Measurements from ENCODE around the gene MCRS1.

Gene MCRS1

DNA sequence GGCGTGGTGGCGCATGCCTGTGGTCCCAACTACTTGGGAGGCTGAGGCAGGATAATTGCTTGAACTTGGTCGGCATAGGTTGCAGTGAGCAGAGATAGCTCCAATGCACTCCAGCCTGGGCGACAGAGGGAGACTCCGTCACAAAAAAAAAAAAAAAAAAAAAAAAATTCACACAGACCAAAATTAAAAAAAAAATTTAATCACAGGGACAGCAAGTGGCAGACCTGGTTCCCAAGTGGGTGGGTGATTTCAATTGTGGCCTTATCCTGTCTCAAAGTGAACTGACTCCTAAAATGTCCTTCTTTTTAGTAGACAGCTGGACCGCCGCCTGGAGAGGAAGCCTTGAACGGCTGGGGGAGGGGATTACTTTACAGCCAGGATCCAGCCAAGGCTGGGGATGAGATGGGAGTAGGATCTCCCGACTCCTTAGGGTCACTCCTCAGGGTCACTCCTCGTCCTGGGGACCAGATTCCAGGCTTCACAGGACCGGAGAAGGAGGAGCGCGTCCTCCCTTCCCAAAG lies 30.7 kb downstream of the MCRS1 start:
- Histone ChIP-seq H3F3A (ENCODE audit: insufficient read depth) (peaks cover 4% of the 10 kb centered on the region; the same call in 1 of the 2 replicates), H3K9me3 (ENCODE audit: insufficient read depth, low read length) (no peaks in the 10 kb centered on the region), H3K9ac (ENCODE audit: low read length) (peak overlapping the region; percentile 6; the same call in 1 of the 2 replicates), H2AFZ (ENCODE audit: low read depth, low read length, severe bottlenecking) (no peak overlapping the region), H3K79me2 (ENCODE audit: insufficient read depth, low read length) (no peaks in the 10 kb centered on the region), H3K9me2 (replicated peaks; ENCODE audit: insufficient read depth, low read length) (no peaks in the 10 kb centered on the region), H3K27ac (ENCODE audit: low read depth, low read length) (no peak overlapping the region), H3K4me3 (ENCODE audit: insufficient read depth, low read length, poor library complexity, severe bottlenecking) (no peak overlapping the region), H4K20me1 (ENCODE audit: low read depth, low read length) (no peaks in the 10 kb centered on the region), H3K36me3 (ENCODE audit: low read length) (no peaks in the 10 kb centered on the region), H3K4me2 (ENCODE audit: low read depth, low read length, poor library complexity, severe bottlenecking) (peak overlapping the region; percentile 58), H3K27me3 (ENCODE audit: low read length) (no peaks in the 10 kb centered on the region)
- no peak for TF ChIP-seq EZH2phosphoT487 (conservative IDR thresholded peaks at IDR 0.05; ENCODE audit: low read length)
- TF ChIP-seq, protein P1, sequence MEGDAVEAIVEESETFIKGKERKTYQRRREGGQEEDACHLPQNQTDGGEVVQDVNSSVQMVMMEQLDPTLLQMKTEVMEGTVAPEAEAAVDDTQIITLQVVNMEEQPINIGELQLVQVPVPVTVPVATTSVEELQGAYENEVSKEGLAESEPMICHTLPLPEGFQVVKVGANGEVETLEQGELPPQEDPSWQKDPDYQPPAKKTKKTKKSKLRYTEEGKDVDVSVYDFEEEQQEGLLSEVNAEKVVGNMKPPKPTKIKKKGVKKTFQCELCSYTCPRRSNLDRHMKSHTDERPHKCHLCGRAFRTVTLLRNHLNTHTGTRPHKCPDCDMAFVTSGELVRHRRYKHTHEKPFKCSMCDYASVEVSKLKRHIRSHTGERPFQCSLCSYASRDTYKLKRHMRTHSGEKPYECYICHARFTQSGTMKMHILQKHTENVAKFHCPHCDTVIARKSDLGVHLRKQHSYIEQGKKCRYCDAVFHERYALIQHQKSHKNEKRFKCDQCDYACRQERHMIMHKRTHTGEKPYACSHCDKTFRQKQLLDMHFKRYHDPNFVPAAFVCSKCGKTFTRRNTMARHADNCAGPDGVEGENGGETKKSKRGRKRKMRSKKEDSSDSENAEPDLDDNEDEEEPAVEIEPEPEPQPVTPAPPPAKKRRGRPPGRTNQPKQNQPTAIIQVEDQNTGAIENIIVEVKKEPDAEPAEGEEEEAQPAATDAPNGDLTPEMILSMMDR (IDR thresholded peaks at IDR 0.05; ENCODE audit: insufficient read depth, low read length, poor library complexity, severe bottlenecking) = no peak

DNA sequence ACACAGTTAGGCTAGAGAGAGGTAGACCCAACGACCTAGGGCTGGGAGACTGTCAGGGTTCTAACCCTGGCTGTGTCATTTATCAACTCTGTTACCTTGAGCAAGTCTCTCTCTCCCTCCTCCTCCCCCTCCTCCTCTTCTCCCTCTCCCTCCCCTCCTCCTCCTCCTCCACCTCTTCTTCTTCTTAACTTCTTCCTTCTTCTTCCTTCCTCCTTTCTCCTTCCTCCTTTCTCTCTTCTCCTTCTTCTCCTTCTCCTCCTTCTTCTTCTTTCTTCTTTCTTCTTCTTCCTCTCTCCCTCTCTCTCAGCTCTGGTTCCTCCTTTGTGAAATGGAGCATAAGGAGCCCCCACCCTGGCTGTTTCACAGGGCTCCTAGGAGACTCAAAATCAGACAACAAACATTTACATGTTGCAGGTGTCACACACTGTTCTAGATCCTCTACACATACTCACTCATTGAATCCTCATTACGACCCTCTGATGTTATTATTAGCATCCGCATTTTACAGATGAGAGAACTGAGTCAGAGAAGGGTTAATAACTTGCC lies 31.3 kb downstream of the MCRS1 start:
- peaks cover 4% of the 10 kb centered on the region; the same call in 1 of the 2 replicates for H3F3A ChIP-seq (ENCODE audit: insufficient read depth)
- no peak for TF ChIP-seq EZH2phosphoT487 (conservative IDR thresholded peaks at IDR 0.05; ENCODE audit: low read length)
- TF ChIP-seq, protein P1 (IDR thresholded peaks at IDR 0.05; ENCODE audit: insufficient read depth, low read length, poor library complexity, severe bottlenecking) = no peak
- H3K4me2 ChIP-seq (ENCODE audit: low read depth, low read length, poor library complexity, severe bottlenecking) = no peak overlapping the region
- H3K27ac ChIP-seq (ENCODE audit: low read depth, low read length) = no peak overlapping the region
- H3K4me3 ChIP-seq (ENCODE audit: insufficient read depth, low read length, poor library complexity, severe bottlenecking) = no peak overlapping the region
- no peak overlapping the region for H3K9ac ChIP-seq (ENCODE audit: low read length)
- H3K27me3 ChIP-seq (ENCODE audit: low read length) = no peaks in the 10 kb centered on the region
- no peaks in the 10 kb centered on the region for H4K20me1 ChIP-seq (ENCODE audit: low read depth, low read length)
- no peaks in the 10 kb centered on the region for H3K36me3 ChIP-seq (ENCODE audit: low read length)
- no peaks in the 10 kb centered on the region for H3K9me2 ChIP-seq (replicated peaks; ENCODE audit: insufficient read depth, low read length)
- no peaks in the 10 kb centered on the region for H3K79me2 ChIP-seq (ENCODE audit: insufficient read depth, low read length)
- H2AFZ ChIP-seq (ENCODE audit: low read depth, low read length, severe bottlenecking) = no peak overlapping the region
- no peaks in the 10 kb centered on the region for H3K9me3 ChIP-seq (ENCODE audit: insufficient read depth, low read length)

DNA sequence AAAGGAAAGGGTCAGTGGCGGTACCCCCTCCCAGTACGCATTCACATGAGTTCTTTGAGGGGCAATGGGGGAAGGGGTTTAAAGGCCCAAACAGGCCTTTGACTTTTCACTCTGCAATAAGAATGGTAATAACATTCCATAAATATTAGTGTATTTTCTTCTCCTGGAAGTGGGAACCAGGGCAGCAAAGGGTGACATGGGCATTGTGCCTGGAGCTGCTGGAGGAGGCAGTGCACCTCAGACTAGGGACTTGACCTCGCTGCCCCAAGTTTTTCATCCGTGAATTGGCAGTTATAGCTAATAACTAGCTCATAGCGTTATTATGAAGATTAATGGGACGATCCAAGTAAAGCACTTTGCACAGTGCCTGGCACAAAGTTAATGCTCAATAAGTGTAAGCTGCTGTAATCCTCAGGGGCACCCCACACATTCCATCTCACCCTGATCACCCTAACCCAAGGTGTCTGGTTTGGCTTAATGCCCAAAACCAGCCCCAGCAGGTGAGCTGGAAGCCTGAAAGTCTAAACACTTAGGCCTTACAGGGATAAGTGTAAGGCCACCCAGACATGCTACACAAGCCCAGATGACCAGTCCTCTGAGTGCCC lies 31.9 kb downstream of the MCRS1 start:
- Histone ChIP-seq H3K4me2 (ENCODE audit: low read depth, low read length, poor library complexity, severe bottlenecking) (no peak overlapping the region), H3F3A (ENCODE audit: insufficient read depth) (peaks cover 4% of the 10 kb centered on the region; the same call in 1 of the 2 replicates), H3K9ac (ENCODE audit: low read length) (no peak overlapping the region), H3K4me3 (ENCODE audit: insufficient read depth, low read length, poor library complexity, severe bottlenecking) (no peak overlapping the region), H3K9me2 (replicated peaks; ENCODE audit: insufficient read depth, low read length) (no peaks in the 10 kb centered on the region), H3K27ac (ENCODE audit: low read depth, low read length) (no peak overlapping the region), H3K79me2 (ENCODE audit: insufficient read depth, low read length) (no peaks in the 10 kb centered on the region), H4K20me1 (ENCODE audit: low read depth, low read length) (no peaks in the 10 kb centered on the region), H3K36me3 (ENCODE audit: low read length) (no peaks in the 10 kb centered on the region), H3K27me3 (ENCODE audit: low read length) (no peaks in the 10 kb centered on the region), H3K9me3 (ENCODE audit: insufficient read depth, low read length) (no peaks in the 10 kb centered on the region), H2AFZ (ENCODE audit: low read depth, low read length, severe bottlenecking) (no peak overlapping the region)
- no peak for TF ChIP-seq EZH2phosphoT487 (conservative IDR thresholded peaks at IDR 0.05; ENCODE audit: low read length)
- TF ChIP-seq, protein P1 (IDR thresholded peaks at IDR 0.05; ENCODE audit: insufficient read depth, low read length, poor library complexity, severe bottlenecking) = no peak
